Activated naive CD4-positive, alpha-beta T cell treated with anti-CD3 and anti-CD28 coated beads, Interleukin-2, amount 10 ng/mL, durations not matched to agents 7 days and 5 days (primary cell): Measurements from ENCODE around the gene ITGA6.

Experiments used
- CTCF ChIA-PET: fragments of 350-600 bp; sonication (Branson Sonifier 250); formaldehyde crosslinking; loops from one replicate; lab custom pipeline; 2021; ENCODE audit warnings: antibody characterized with exemption; lab: Charles Lee
- DNase-seq: peaks from one replicate; pipeline ENCODE4 v3.0.0-alpha.2; 2020
- H3K27ac Mint-ChIP-seq: one replicate; pipeline ENCODE4 v1.8.0; 2021; ENCODE audit warnings: mild to moderate bottlenecking, moderate library complexity, mixed read lengths
- H3K27me3 Mint-ChIP-seq: one replicate; pipeline ENCODE4 v1.8.0; 2021; ENCODE audit warnings: mild to moderate bottlenecking, mixed read lengths
- H3K36me3 Mint-ChIP-seq: one replicate; pipeline ENCODE4 v1.8.0; 2021; ENCODE audit warnings: mixed read lengths
- H3K4me1 Mint-ChIP-seq: one replicate; pipeline ENCODE4 v1.8.0; 2021; ENCODE audit warnings: mixed read lengths
- H3K4me3 Mint-ChIP-seq: one replicate; pipeline ENCODE4 v1.8.0; 2021; ENCODE audit warnings: mild to moderate bottlenecking, moderate library complexity, mixed read lengths
- H3K9me3 Mint-ChIP-seq: one replicate; pipeline ENCODE4 v1.8.0; 2021; ENCODE audit warnings: mixed read lengths

ITGA6 gene

GRCh38 chr2:172456002-172456401, 28.6 kb downstream of the ITGA6 start:
- H3K4me1 Mint-ChIP-seq = peaks cover 63% of the 10 kb centered on the region
- no peak overlapping the region for H3K27ac Mint-ChIP-seq
- no peaks in the 10 kb centered on the region for H3K27me3 Mint-ChIP-seq
- H3K36me3 Mint-ChIP-seq = peaks cover 44% of the 10 kb centered on the region
- CTCF ChIA-PET = interaction anchor here (0.8 kb wide), 1 partner anchor 28 kb away, joined by 3 read pairs; the partner anchor contains the start of gene ITGA6
- no peak overlapping the region for H3K4me3 Mint-ChIP-seq
- no peak for DNase-seq
- no peaks in the 10 kb centered on the region for H3K9me3 Mint-ChIP-seq

GRCh38 chr2:172457536-172457935, 30.1 kb downstream of the ITGA6 start:
- DNase-seq = no peak
- no peaks in the 10 kb centered on the region for H3K27me3 Mint-ChIP-seq
- H3K27ac Mint-ChIP-seq = peak overlapping the region; percentile 58
- H3K4me3 Mint-ChIP-seq = no peak overlapping the region
- peaks cover 72% of the 10 kb centered on the region for H3K4me1 Mint-ChIP-seq
- H3K9me3 Mint-ChIP-seq = no peaks in the 10 kb centered on the region
- H3K36me3 Mint-ChIP-seq = peaks cover 40% of the 10 kb centered on the region
- CTCF ChIA-PET = interaction anchor here (0.6 kb wide), 1 partner anchor 325 kb away, joined by 3 read pairs; no protein-coding TSS in a partner anchor

- H3K27me3 Mint-ChIP-seq = no peaks in the 10 kb centered on the region
These were observed 31.3 kb downstream of the ITGA6 start for GRCh38 chr2:172458561-172459124.

GRCh38 chr2:172460780-172461201, 33.4 kb downstream of the ITGA6 start:
- Mint-ChIP-seq H3K9me3 (no peaks in the 10 kb centered on the region), H3K27me3 (no peaks in the 10 kb centered on the region), H3K4me3 (peak overlapping the region; percentile 79), H3K4me1 (peaks cover 84% of the 10 kb centered on the region), H3K27ac (peak overlapping the region; percentile 26), H3K36me3 (peaks cover 30% of the 10 kb centered on the region)
- DNase-seq = no peak
- CTCF ChIA-PET = interaction anchor here (1.4 to 8.2 kb wide), 20 partner anchors 9 to 334 kb away, joined by 5 to 128 read pairs (median 16); partner anchors contain the start of gene ITGA6

More at GRCh38 chr2:172458561-172459124, 31.3 kb downstream of the ITGA6 start:
- no peak for DNase-seq
- no peak overlapping the region for H3K4me3 Mint-ChIP-seq
- CTCF ChIA-PET = no interaction called here
- no peak overlapping the region for H3K27ac Mint-ChIP-seq
- H3K4me1 Mint-ChIP-seq = peaks cover 81% of the 10 kb centered on the region
- peaks cover 33% of the 10 kb centered on the region for H3K36me3 Mint-ChIP-seq
- H3K9me3 Mint-ChIP-seq = no peaks in the 10 kb centered on the region

- Mint-ChIP-seq H3K27me3 (no peaks in the 10 kb centered on the region), H3K36me3 (peaks cover 34% of the 10 kb centered on the region), H3K27ac (peak overlapping the region; percentile 96), H3K4me1 (peaks cover 88% of the 10 kb centered on the region), H3K9me3 (no peaks in the 10 kb centered on the region), H3K4me3 (peak overlapping the region; percentile 79)
- CTCF ChIA-PET = interaction anchor here (0.6 to 8.2 kb wide), 46 partner anchors 10 to 755 kb away, joined by 3 to 128 read pairs (median 5); partner anchors contain the start of gene ITGA6
- DNase-seq = peak; percentile 80
These were observed 34.4 kb downstream of the ITGA6 start for GRCh38 chr2:172461591-172462372.

GRCh38 chr2:172462373-172462848, 35.0 kb downstream of the ITGA6 start:
- H3K36me3 Mint-ChIP-seq = peaks cover 40% of the 10 kb centered on the region
- peak; percentile 24 for DNase-seq
- no peaks in the 10 kb centered on the region for H3K9me3 Mint-ChIP-seq
- H3K4me1 Mint-ChIP-seq = peaks cover 90% of the 10 kb centered on the region
- CTCF ChIA-PET = interaction anchor here (0.7 to 8.2 kb wide), 33 partner anchors 11 to 366 kb away, joined by 3 to 128 read pairs (median 9); partner anchors contain the start of gene ITGA6
- peak overlapping the region; percentile 96 for H3K27ac Mint-ChIP-seq
- peak overlapping the region; percentile 79 for H3K4me3 Mint-ChIP-seq
- H3K27me3 Mint-ChIP-seq = no peaks in the 10 kb centered on the region

- no peaks in the 10 kb centered on the region for H3K9me3 Mint-ChIP-seq
- peaks cover 85% of the 10 kb centered on the region for H3K4me1 Mint-ChIP-seq
- no peaks in the 10 kb centered on the region for H3K27me3 Mint-ChIP-seq
- CTCF ChIA-PET = interaction anchor here (1.0 to 8.2 kb wide), 20 partner anchors 11 to 366 kb away, joined by 3 to 128 read pairs (median 16); partner anchors contain the start of gene ITGA6
- peak overlapping the region; percentile 79 for H3K4me3 Mint-ChIP-seq
- peaks cover 39% of the 10 kb centered on the region for H3K36me3 Mint-ChIP-seq
- DNase-seq = peak; percentile 65
- H3K27ac Mint-ChIP-seq = peak overlapping the region; percentile 96
These were observed 35.5 kb downstream of the ITGA6 start for GRCh38 chr2:172462849-172463381.

- CTCF ChIA-PET = interaction anchor here (1.0 to 8.2 kb wide), 12 partner anchors 18 to 761 kb away, joined by 3 to 128 read pairs (median 5); partner anchors contain the start of gene ITGA6
- Mint-ChIP-seq H3K4me3 (peak overlapping the region; percentile 79), H3K27me3 (no peaks in the 10 kb centered on the region), H3K4me1 (peaks cover 70% of the 10 kb centered on the region), H3K36me3 (peaks cover 43% of the 10 kb centered on the region), H3K9me3 (no peaks in the 10 kb centered on the region), H3K27ac (peak overlapping the region; percentile 96)
- no peak for DNase-seq
These were observed 37.2 kb downstream of the ITGA6 start for GRCh38 chr2:172464400-172465129.

- Mint-ChIP-seq H3K27me3 (no peaks in the 10 kb centered on the region), H3K27ac (peak overlapping the region; percentile 96), H3K9me3 (no peaks in the 10 kb centered on the region), H3K4me1 (peaks cover 59% of the 10 kb centered on the region), H3K4me3 (no peak overlapping the region), H3K36me3 (peaks cover 45% of the 10 kb centered on the region)
- peak; percentile 83 for DNase-seq
- CTCF ChIA-PET = interaction anchor here (1.3 to 8.2 kb wide), 12 partner anchors 17 to 762 kb away, joined by 3 to 128 read pairs (median 6); partner anchors contain the start of gene ITGA6
These were observed 38.3 kb downstream of the ITGA6 start for GRCh38 chr2:172465417-172466334.

- Mint-ChIP-seq H3K27me3 (no peaks in the 10 kb centered on the region), H3K27ac (no peak overlapping the region), H3K36me3 (peaks cover 54% of the 10 kb centered on the region), H3K4me3 (no peak overlapping the region), H3K4me1 (peaks cover 49% of the 10 kb centered on the region), H3K9me3 (no peaks in the 10 kb centered on the region)
- no peak for DNase-seq
- CTCF ChIA-PET = interaction anchor here (0.9 to 8.2 kb wide), 10 partner anchors 16 to 868 kb away, joined by 3 to 128 read pairs (median 5); partner anchors contain the start of gene ITGA6
These were observed 40.0 kb downstream of the ITGA6 start for GRCh38 chr2:172467382-172467781.

GRCh38 chr2:172470958-172471922, 43.9 kb downstream of the ITGA6 start:
- Mint-ChIP-seq H3K27me3 (no peaks in the 10 kb centered on the region), H3K27ac (no peak overlapping the region), H3K9me3 (no peaks in the 10 kb centered on the region), H3K4me3 (no peak overlapping the region), H3K36me3 (peaks cover 62% of the 10 kb centered on the region), H3K4me1 (peaks cover 28% of the 10 kb centered on the region)
- no peak for DNase-seq
- CTCF ChIA-PET = interaction anchor here (1.0 to 1.7 kb wide), 2 partner anchors 10 to 13 kb away, joined by 4 to 10 read pairs; no protein-coding TSS in a partner anchor
